K562 (cell line): ENCODE data around the gene BNIPL. TPM values are rescaled to one million over a fixed set of nuclear protein-coding genes. Genes with fewer than 3 reads are reported as not detected.
A peak's percentile ranks its signal among the peaks of the same experiment; 100 is the strongest.

Experiments used
- BRCA1 ChIP-seq, 2 experiments: fragments of 450-650 bp in 1 of 2; sonication (generic) in 1 of 2; formaldehyde crosslinking in 1 of 2; IDR thresholded peaks; 2 replicates each; pipeline versions ENCODE4 v1.5.0 to v1.6.1; 2017 to 2020; ENCODE audit warnings: mild to moderate bottlenecking in 1 of 2, missing genetic modification reagents in 1 of 2
- BRD9 ChIP-seq: fragments of 450-650 bp; IDR thresholded peaks from 2 replicates; pipeline ENCODE4 v1.6.1; 2018; ENCODE audit warnings: low read depth; ENCODE audit not compliant: partially characterized antibody
- CHD1 ChIP-seq: fragments of 200-600 bp; sonication (generic); IDR thresholded peaks from one replicate; pipeline ENCODE4 v1.6.1; 2012; ENCODE audit warnings: mild to moderate bottlenecking, moderate library complexity, low read length, inconsistent platforms
- CHD2 ChIP-seq: IDR thresholded peaks from 2 replicates; pipeline ENCODE4 v1.6.1; 2011; ENCODE audit warnings: low read depth, low read length
- EP300 ChIP-seq: IDR thresholded peaks from 2 replicates; pipeline ENCODE4 v1.6.1; 2012; ENCODE audit warnings: low read length, improper control_type of control experiment
- HMGN3 ChIP-seq: IDR thresholded peaks from 2 replicates; pipeline ENCODE4 v1.6.1; 2011; ENCODE audit warnings: borderline replicate concordance, low read depth, mild to moderate bottlenecking, mixed read lengths, low read length; ENCODE audit not compliant: insufficient read length; ENCODE audit errors: extremely low read depth
- JUN ChIP-seq, 2 experiments: sonication (generic) in 1 of 2; formaldehyde crosslinking in 1 of 2; IDR thresholded peaks; 2 replicates each; pipeline versions ENCODE4 v1.6.1 to v1.8.0; 2012 to 2022; ENCODE audit warnings: borderline replicate concordance in 2 of 2, mild to moderate bottlenecking in 2 of 2, improper control_type of control experiment in 1 of 2, low read depth in 1 of 2, low read length in 1 of 2, missing genetic modification reagents in 1 of 2
- LEF1 ChIP-seq: fragments of 450-650 bp; IDR thresholded peaks from 2 replicates; pipeline ENCODE4 v1.6.1; 2016; ENCODE audit warnings: mild to moderate bottlenecking
- MEF2D ChIP-seq: conservative IDR thresholded peaks from 2 replicates; pipeline ENCODE4 v1.6.1; 2016; ENCODE audit warnings: low read depth, missing genetic modification characterization, missing compliant biosample characterization
- NFE2 ChIP-seq: IDR thresholded peaks from 2 replicates; pipeline ENCODE4 v1.6.1; 2014; ENCODE audit warnings: antibody characterized with exemption, low read depth
- NFRKB ChIP-seq: fragments of 450-650 bp; IDR thresholded peaks from 2 replicates; pipeline ENCODE4 v1.6.1; 2016; ENCODE audit warnings: low read depth
- NFXL1 ChIP-seq: fragments of 450-650 bp; formaldehyde crosslinking; IDR thresholded peaks from 2 replicates; pipeline ENCODE4 v1.4.0; 2021; ENCODE audit warnings: mild to moderate bottlenecking
- POLR2H ChIP-seq: IDR thresholded peaks from 2 replicates; pipeline ENCODE4 v1.6.1; 2016; ENCODE audit warnings: missing genetic modification characterization, low read depth, mild to moderate bottlenecking, control low read depth, missing compliant biosample characterization, moderate library complexity
- RFX1 ChIP-seq: fragments of 450-650 bp; IDR thresholded peaks from 2 replicates; pipeline ENCODE4 v1.6.1; 2016; ENCODE audit warnings: mild to moderate bottlenecking, moderate library complexity
- SMAD3 ChIP-seq: fragments of 450-650 bp; formaldehyde crosslinking; conservative IDR thresholded peaks from 2 replicates; pipeline ENCODE4 v1.4.0; 2020; ENCODE audit warnings: mild to moderate bottlenecking
- TAL1 ChIP-seq: fragments of 450-650 bp; IDR thresholded peaks from 2 replicates; pipeline ENCODE4 v1.6.1; 2016; ENCODE audit warnings: mild to moderate bottlenecking
- TCF7L2 ChIP-seq: fragments of 150-350 bp; IDR thresholded peaks from 2 replicates; pipeline ENCODE4 v1.6.1; 2016; ENCODE audit warnings: low read depth, mild to moderate bottlenecking, low read length, moderate library complexity
- XRCC3 ChIP-seq: fragments of 450-650 bp; IDR thresholded peaks from 2 replicates; pipeline ENCODE4 v1.6.1; 2017; ENCODE audit warnings: mild to moderate bottlenecking, moderate library complexity
- ZNF253 ChIP-seq: fragments of 250-450 bp; sonication (Bioruptor Pico); conservative IDR thresholded peaks from 2 replicates; pipeline ENCODE4 v1.6.1; 2021; ENCODE audit warnings: mild to moderate bottlenecking
- ZNF436 ChIP-seq: fragments of 250-450, 450-650 bp; sonication (Bioruptor Pico); formaldehyde crosslinking; IDR thresholded peaks from 2 replicates; pipeline ENCODE4 v1.7.0; 2020; ENCODE audit warnings: mild to moderate bottlenecking
- polyA plus RNA-seq, 8 experiments: library from polyadenylated mRNA; depleted of rRNA in 4 of 8; stranded (reverse) in 5 of 8; unstranded in 3 of 8; fragments of >200 nt; fragmentation: Nextera tagmentation in 2 of 8; fragmentation: Illumina TruSeq in 1 of 8; extraction: Ambion mirVana in 2 of 8; extraction: Trizol in 1 of 8; gene quantifications; 2 replicates each; pipeline versions ENCODE4 v1.2.1 to v1.2.3, GENCODE V29; 2011 to 2014; ENCODE audit warnings: inconsistent platforms in 1 of 8, missing spikeins in 1 of 8
- total RNA-seq, 7 experiments: library from RNA; depleted of rRNA in 6 of 7; stranded (reverse); fragments of >200 nt in 6 of 7; fragmentation: Illumina TruSeq in 2 of 7; extraction: Trizol in 2 of 7; gene quantifications; 2 replicates each; pipeline versions ENCODE4 v1.2.1 to v1.2.3, GENCODE V29; 2011 to 2021; ENCODE audit warnings: low replicate concordance in 1 of 7
- TF ChIP-seq, protein P1 (sequence below): sonication (generic); formaldehyde crosslinking; IDR thresholded peaks from 2 replicates; pipeline ENCODE4 v1.8.0; 2022; ENCODE audit warnings: mild to moderate bottlenecking, missing genetic modification reagents
- TF ChIP-seq, protein P2 (sequence below): sonication (generic); formaldehyde crosslinking; IDR thresholded peaks from 2 replicates; pipeline ENCODE4 v1.4.0; 2020; ENCODE audit warnings: mild to moderate bottlenecking, missing genetic modification reagents
- TF ChIP-seq, protein P3 (sequence below): fragments of 250-450 bp; sonication (Bioruptor Pico); IDR thresholded peaks from 2 replicates; pipeline ENCODE4 v1.8.0; 2021; ENCODE audit warnings: mild to moderate bottlenecking, moderate library complexity

The BNIPL gene
- total and polyA plus RNA-seq, 9 of the 15 experiments (the other 6 are each of a cell fraction or from before 2014, with no cell fraction given), result 0.08 to 1.4 (median 0.68) TPM

DNA sequence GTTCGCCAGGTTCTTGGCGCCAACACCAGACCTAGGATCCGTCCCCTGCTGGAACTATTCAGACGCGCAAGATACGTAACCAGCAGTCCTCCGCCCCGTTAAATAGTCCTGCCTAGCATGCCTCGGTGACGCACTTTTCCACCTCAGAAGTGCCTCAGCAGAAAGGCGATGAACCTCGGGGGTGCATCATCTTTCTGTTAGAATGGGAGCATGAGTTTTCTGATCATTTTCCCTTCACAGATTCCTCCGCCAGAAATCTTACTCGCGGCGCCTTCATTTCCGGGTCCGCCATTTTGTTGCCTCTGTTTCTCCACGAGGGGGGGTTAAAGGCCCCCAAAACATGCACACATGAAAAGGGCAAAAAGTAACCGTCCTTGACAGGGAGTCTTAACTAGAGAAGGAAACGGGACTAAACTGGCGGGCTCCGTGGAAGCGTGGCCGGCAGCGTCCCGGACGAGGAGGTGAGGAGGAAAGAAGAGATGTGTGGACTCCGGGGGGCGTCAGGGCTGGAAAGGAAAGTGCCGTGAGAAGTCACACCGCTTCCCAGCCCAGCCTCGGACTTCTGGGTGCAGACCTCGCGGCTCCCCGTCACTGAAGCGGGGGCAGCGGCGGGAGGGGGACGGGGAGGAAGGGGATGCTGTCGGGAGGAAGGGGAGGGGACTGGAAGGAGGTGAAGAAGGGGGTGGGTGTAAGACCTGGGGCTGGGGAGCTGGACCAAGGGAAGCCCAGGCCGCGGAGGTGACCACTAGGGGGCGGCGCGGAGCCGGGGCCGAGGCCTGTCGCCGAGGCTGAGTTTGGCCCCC is 34.3 kb downstream of the BNIPL start, which contains the start of gene GABPB2 (continued):
- TF ChIP-seq LEF1 (peak; percentile 56), ZNF436 (CRISPR knock-in tag) (no peak), SMAD3 (CRISPR knock-in tag) (0 out of 2 replicates have a peak, but pooled peaks have one; percentile 59), CHD2 (peak; percentile 87), XRCC3 (no peak; the same call in 1 of the 2 replicates), NFRKB (peak; percentile 100), BRCA1 (IDR thresholded peaks at IDR 0.05) (no peak), BRCA1 (CRISPR knock-in tag; IDR thresholded peaks at IDR 0.05) (no peak), TCF7L2 (no peak), NFE2 (peak; percentile 2; the same call in 1 of the 2 replicates), NFXL1 (CRISPR knock-in tag) (0 out of 2 replicates have a peak, but pooled peaks have one; percentile 1), RFX1 (no peak), JUN (IDR thresholded peaks at IDR 0.05; ENCODE audit: borderline replicate concordance, low read depth, low read length) (peak; percentile 11; the same call in 1 of the 2 replicates), JUN (CRISPR knock-in tag; IDR thresholded peaks at IDR 0.05; ENCODE audit: borderline replicate concordance) (peak; percentile 82; the same call in 1 of the 2 replicates), POLR2H (tag) (peak; percentile 63; the same call in 1 of the 2 replicates), CHD1 (peak; percentile 95), HMGN3 (no peak), EP300 (no peak), TAL1 (peak; percentile 5; the same call in 1 of the 2 replicates), MEF2D (tag) (peak; percentile 48; the same call in 1 of the 2 replicates), BRD9 (peak; percentile 98), ZNF253 (CRISPR knock-in tag) (no peak)
- TF ChIP-seq, protein P1, sequence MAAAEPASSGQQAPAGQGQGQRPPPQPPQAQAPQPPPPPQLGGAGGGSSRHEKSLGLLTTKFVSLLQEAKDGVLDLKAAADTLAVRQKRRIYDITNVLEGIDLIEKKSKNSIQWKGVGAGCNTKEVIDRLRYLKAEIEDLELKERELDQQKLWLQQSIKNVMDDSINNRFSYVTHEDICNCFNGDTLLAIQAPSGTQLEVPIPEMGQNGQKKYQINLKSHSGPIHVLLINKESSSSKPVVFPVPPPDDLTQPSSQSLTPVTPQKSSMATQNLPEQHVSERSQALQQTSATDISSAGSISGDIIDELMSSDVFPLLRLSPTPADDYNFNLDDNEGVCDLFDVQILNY, result peak; percentile 94
- TF ChIP-seq, protein P2, sequence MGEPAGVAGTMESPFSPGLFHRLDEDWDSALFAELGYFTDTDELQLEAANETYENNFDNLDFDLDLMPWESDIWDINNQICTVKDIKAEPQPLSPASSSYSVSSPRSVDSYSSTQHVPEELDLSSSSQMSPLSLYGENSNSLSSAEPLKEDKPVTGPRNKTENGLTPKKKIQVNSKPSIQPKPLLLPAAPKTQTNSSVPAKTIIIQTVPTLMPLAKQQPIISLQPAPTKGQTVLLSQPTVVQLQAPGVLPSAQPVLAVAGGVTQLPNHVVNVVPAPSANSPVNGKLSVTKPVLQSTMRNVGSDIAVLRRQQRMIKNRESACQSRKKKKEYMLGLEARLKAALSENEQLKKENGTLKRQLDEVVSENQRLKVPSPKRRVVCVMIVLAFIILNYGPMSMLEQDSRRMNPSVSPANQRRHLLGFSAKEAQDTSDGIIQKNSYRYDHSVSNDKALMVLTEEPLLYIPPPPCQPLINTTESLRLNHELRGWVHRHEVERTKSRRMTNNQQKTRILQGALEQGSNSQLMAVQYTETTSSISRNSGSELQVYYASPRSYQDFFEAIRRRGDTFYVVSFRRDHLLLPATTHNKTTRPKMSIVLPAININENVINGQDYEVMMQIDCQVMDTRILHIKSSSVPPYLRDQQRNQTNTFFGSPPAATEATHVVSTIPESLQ (CRISPR knock-in tag), result peak; percentile 6; the same call in 1 of the 2 replicates
- TF ChIP-seq, protein P3, sequence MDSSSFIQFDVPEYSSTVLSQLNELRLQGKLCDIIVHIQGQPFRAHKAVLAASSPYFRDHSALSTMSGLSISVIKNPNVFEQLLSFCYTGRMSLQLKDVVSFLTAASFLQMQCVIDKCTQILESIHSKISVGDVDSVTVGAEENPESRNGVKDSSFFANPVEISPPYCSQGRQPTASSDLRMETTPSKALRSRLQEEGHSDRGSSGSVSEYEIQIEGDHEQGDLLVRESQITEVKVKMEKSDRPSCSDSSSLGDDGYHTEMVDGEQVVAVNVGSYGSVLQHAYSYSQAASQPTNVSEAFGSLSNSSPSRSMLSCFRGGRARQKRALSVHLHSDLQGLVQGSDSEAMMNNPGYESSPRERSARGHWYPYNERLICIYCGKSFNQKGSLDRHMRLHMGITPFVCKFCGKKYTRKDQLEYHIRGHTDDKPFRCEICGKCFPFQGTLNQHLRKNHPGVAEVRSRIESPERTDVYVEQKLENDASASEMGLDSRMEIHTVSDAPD (CRISPR knock-in tag), result no peak
